HEK293 (cell line): ENCODE measurements around the gene THAP4.
"Not testable (repeated sequence)": the region's sequence is repeated elsewhere in the genome, so short reads cannot be mapped to it uniquely, and the experiment has no call there.

ENCODE experiments used
- CTCF ChIA-PET: fragments of 350-600 bp; formaldehyde crosslinking; extraction: SDS; loops from one replicate; lab custom pipeline; 2021; ENCODE audit warnings: antibody characterized with exemption; lab: Yijun Ruan, JAX
- POLR2A ChIA-PET: fragments of 300-600 bp; formaldehyde crosslinking; extraction: SDS; loops from one replicate; lab custom pipeline; 2020; ENCODE audit warnings: antibody characterized with exemption, inconsistent platforms; lab: Yijun Ruan, JAX
- H3K27ac ChIP-seq: fragments of 200-500 bp; sonication (Bioruptor generic); 2 replicates; pipeline ENCODE4 v1.5.1; 2014; ENCODE audit warnings: low read depth, low read length, control low read depth, inconsistent platforms; ENCODE audit errors: extremely low read depth
- H3K36me3 ChIP-seq, 2 experiments: fragments of 200-500 bp in 1 of 2; sonication (Bioruptor generic) in 1 of 2; 1 replicate in 1 of 2; 2 replicates in 1 of 2; pipeline ENCODE4 v1.5.1; 2014 to 2017; ENCODE audit warnings: inconsistent platforms in 2 of 2, low read length in 2 of 2; ENCODE audit not compliant: control insufficient read depth in 2 of 2, insufficient read depth in 1 of 2
- H3K4me1 ChIP-seq: fragments of 200-500 bp; sonication (Bioruptor generic); 2 replicates; pipeline ENCODE4 v1.5.1; 2014; ENCODE audit warnings: mild to moderate bottlenecking, low read length, inconsistent platforms; ENCODE audit not compliant: control insufficient read depth, insufficient read depth
- H3K4me3 ChIP-seq: 2 replicates; pipeline ENCODE4 v1.5.1; 2011; ENCODE audit warnings: low read depth, mild to moderate bottlenecking, control low read depth, low read length, moderate library complexity
- H3K9me3 ChIP-seq: fragments of 200-500 bp; sonication (Bioruptor generic); 2 replicates; pipeline ENCODE4 v1.5.1; 2014; ENCODE audit warnings: low read depth, low read length, inconsistent platforms; ENCODE audit not compliant: control insufficient read depth, insufficient read depth
- OSR2 ChIP-seq: fragments of 450-650 bp; formaldehyde crosslinking; IDR thresholded peaks from 2 replicates; pipeline ENCODE4 v1.5.1; 2016; ENCODE audit warnings: missing biosample characterization, missing genetic modification characterization
- SCRT1 ChIP-seq: fragments of 450-650 bp; formaldehyde crosslinking; IDR thresholded peaks from 2 replicates; pipeline ENCODE4 v1.5.1; 2016; ENCODE audit warnings: missing biosample characterization, missing genetic modification characterization, borderline replicate concordance
- ZEB2 ChIP-seq: fragments of 450-650 bp; formaldehyde crosslinking; IDR thresholded peaks from 2 replicates; pipeline ENCODE4 v1.5.1; 2016; ENCODE audit warnings: missing biosample characterization, missing genetic modification characterization
- ZNF350 ChIP-seq: fragments of 450-650 bp; formaldehyde crosslinking; IDR thresholded peaks from 2 replicates; pipeline ENCODE4 v1.5.0; 2017; ENCODE audit warnings: missing biosample characterization, mild to moderate bottlenecking, missing genetic modification characterization
- ZNF600 ChIP-seq: fragments of 450-650 bp; formaldehyde crosslinking; IDR thresholded peaks from 2 replicates; pipeline ENCODE4 v1.5.1; 2016; ENCODE audit warnings: missing biosample characterization, missing genetic modification characterization
- ZNF624 ChIP-seq: fragments of 450-650 bp; formaldehyde crosslinking; IDR thresholded peaks from 2 replicates; pipeline ENCODE4 v1.5.1; 2017; ENCODE audit warnings: missing biosample characterization, missing genetic modification characterization
- TF ChIP-seq, protein P1 (sequence below): fragments of 450-650 bp; formaldehyde crosslinking; IDR thresholded peaks from 2 replicates; pipeline ENCODE4 v1.5.1; 2016; ENCODE audit warnings: missing biosample characterization, missing genetic modification characterization
- TF ChIP-seq, protein P2 (sequence below): fragments of 450-650 bp; formaldehyde crosslinking; IDR thresholded peaks from 2 replicates; pipeline ENCODE4 v1.5.1; 2017; ENCODE audit warnings: missing biosample characterization, missing genetic modification characterization
- TF ChIP-seq, protein P3 (sequence below): fragments of 450-650 bp; formaldehyde crosslinking; IDR thresholded peaks from 2 replicates; pipeline ENCODE4 v1.5.1; 2017; ENCODE audit warnings: missing biosample characterization, missing genetic modification characterization

The THAP4 gene

DNA sequence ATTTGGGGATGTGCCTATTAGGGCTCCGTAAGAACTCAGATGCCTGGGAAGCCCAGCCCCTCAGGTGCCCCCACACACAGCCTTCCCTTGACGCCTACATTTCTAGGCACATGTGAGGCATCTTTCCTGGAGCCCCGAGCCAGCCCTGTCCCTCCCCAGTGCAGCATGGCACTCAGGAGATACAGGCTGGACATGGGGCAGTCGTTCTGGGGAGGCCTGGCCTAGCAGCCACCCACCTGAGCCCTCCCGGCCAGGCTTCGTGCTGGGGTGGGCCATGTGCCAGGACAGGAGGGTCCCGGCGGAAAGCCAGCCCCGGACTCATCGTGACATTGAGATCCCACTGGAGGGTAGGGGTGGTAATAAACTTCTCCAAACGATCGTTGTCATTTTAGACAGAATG is 63.2 kb downstream of the THAP4 start (continued):
- TF ChIP-seq, protein P1, sequence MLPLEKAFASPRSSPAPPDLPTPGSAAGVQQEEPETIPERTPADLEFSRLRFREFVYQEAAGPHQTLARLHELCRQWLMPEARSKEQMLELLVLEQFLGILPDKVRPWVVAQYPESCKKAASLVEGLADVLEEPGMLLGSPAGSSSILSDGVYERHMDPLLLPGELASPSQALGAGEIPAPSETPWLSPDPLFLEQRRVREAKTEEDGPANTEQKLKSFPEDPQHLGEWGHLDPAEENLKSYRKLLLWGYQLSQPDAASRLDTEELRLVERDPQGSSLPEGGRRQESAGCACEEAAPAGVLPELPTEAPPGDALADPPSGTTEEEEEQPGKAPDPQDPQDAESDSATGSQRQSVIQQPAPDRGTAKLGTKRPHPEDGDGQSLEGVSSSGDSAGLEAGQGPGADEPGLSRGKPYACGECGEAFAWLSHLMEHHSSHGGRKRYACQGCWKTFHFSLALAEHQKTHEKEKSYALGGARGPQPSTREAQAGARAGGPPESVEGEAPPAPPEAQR (tag by site-specific recombination) = no peak

DNA sequence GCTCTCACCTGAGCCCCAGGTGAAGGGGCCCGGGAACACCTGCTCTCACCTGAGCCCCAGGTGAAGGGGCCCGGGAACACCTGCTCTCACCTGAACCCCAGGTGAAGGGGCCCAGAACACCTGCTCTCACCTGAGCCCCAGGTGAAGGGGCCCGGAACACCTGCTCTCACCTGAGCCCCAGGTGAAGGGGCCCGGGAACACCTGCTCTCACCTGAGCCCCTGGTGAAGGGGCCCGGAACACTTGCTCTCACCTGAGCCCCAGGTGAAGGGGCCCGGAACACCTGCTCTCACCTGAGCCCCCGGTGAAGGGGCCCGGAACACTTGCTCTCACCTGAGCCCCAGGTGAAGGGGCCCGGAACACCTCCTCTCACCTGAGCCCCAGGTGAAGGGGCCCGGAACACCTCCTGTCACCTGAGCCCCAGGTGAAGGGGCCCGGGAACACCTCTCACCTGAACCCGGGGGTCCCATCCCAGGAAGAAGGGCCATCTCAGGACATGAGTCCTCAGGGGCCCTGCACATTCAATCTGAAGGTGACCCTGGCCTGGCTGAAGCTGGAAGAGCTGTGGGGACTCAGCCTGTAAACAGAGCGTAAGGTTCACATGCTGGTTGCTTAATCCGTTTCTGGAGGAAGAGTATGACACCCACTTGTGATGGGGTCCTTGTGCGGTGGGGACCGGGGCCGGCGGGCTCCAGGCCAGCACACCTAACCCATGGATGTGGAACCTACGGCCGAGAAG is 63.9 kb downstream of the THAP4 start:
- POLR2A ChIA-PET, H3K36me3 ChIP-seq, H3K4me3 ChIP-seq, H3K9me3 ChIP-seq, CTCF ChIA-PET, H3K4me1 ChIP-seq, H3K27ac ChIP-seq: not testable (repeated sequence)
- TF ChIP-seq ZEB2 (tag by site-specific recombination) = peak; percentile 74

DNA sequence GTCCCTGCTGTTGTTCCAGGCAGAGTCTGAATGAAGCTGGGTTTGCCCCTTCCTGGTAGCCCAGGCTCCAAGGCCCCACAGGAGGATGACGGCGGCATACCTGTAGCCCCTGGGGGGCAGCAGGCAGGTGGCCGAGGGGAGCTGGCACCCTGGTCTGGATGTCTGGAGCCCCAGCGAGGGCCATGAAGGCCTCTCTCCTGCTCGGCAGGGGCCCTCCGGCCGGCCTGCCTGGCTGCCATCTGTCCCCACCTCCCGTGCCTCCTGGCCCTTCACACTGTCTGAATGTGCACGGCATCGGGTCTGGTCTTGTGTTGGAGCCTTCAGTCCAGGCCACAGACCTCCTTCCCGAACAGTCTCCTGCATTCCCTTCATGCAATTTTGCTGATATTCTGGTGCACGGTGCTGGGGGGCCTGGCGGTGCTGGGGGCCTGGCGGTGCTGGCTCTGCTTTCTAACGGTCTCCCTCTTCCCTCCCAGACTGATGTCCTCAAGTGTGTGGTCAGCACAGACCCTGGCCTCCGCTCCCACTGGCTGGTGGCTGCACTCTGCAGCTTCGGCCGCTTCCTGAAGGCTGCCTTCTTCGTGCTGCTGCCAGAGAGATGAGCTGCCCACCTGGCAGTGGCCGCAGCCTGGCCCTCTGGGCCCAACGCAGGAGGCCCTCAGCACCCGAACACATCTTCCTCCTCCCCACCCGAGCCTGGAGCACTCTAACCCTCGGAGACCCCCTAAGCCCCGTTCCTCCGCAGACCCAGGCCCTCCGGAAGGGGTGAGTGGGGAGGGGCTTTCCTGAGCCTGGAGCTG is 64.9 kb downstream of the THAP4 start:
- Histone ChIP-seq H3K4me1 (no peaks in the 10 kb centered on the region), H3K4me3 (no peak overlapping the region), H3K9me3 (no peaks in the 10 kb centered on the region), H3K27ac (no peak overlapping the region), H3K36me3 (peaks cover 0 to 7% of the 10 kb centered on the region in 2 experiments; a peak in 2 of 3 replicates)
- ChIA-PET CTCF (no interaction called here), POLR2A (no interaction called here)
- TF ChIP-seq, protein P2, sequence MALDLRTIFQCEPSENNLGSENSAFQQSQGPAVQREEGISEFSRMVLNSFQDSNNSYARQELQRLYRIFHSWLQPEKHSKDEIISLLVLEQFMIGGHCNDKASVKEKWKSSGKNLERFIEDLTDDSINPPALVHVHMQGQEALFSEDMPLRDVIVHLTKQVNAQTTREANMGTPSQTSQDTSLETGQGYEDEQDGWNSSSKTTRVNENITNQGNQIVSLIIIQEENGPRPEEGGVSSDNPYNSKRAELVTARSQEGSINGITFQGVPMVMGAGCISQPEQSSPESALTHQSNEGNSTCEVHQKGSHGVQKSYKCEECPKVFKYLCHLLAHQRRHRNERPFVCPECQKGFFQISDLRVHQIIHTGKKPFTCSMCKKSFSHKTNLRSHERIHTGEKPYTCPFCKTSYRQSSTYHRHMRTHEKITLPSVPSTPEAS = no peak
- TF ChIP-seq SCRT1 (tag by site-specific recombination) (no peak), ZNF624 (tag by site-specific recombination) (no peak), ZNF600 (tag by site-specific recombination) (peak; percentile 69)
- TF ChIP-seq, protein P3, sequence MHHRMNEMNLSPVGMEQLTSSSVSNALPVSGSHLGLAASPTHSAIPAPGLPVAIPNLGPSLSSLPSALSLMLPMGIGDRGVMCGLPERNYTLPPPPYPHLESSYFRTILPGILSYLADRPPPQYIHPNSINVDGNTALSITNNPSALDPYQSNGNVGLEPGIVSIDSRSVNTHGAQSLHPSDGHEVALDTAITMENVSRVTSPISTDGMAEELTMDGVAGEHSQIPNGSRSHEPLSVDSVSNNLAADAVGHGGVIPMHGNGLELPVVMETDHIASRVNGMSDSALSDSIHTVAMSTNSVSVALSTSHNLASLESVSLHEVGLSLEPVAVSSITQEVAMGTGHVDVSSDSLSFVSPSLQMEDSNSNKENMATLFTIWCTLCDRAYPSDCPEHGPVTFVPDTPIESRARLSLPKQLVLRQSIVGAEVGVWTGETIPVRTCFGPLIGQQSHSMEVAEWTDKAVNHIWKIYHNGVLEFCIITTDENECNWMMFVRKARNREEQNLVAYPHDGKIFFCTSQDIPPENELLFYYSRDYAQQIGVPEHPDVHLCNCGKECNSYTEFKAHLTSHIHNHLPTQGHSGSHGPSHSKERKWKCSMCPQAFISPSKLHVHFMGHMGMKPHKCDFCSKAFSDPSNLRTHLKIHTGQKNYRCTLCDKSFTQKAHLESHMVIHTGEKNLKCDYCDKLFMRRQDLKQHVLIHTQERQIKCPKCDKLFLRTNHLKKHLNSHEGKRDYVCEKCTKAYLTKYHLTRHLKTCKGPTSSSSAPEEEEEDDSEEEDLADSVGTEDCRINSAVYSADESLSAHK = no peak

DNA sequence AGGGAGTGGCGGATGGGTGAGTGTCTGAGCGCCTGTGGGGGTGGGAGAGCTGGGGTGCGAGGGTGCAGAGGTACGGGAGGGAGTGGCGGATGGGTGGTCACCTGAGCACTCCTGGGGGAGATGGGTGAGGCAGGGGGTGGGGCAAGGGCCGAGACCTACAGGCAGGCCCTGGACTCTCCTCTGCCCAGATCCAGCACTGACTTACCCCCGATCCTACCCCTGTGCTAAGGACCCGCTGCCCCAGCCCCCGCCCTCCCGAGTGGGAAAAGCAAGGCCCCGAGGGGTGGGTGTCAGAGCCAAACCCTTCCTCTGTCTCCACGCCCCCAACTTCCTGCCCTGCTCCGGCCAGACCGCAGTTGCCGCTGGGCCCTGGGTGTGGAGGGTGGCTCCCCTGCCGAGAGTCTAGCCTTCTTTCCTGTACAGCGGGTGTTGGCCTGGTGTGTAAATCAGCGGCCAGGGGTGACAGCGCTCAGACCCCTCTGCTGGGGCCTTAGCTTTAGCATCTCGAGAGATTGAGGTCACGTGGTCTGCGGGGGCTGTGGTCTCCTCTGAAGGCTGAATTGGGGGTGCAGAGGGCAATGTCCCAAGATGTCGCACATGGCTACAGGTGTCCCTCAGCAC is 65.9 kb downstream of the THAP4 start:
- Histone ChIP-seq H3K4me1 (no peaks in the 10 kb centered on the region), H3K9me3 (no peaks in the 10 kb centered on the region), H3K4me3 (no peak overlapping the region), H3K27ac (no peak overlapping the region), H3K36me3 (peaks cover 0 to 7% of the 10 kb centered on the region in 2 experiments; a peak in 2 of 3 replicates)
- CTCF ChIA-PET = no interaction called here
- POLR2A ChIA-PET = no interaction called here
- TF ChIP-seq ZNF350 (tag by site-specific recombination) (no peak), OSR2 (tag by site-specific recombination) (no peak)
